ENCODE data around the gene STARD6.
"Not testable (repeated sequence)": the region's sequence is repeated elsewhere in the genome, so short reads cannot be mapped to it uniquely, and the experiment has no call there.

Gene STARD6

DNA sequence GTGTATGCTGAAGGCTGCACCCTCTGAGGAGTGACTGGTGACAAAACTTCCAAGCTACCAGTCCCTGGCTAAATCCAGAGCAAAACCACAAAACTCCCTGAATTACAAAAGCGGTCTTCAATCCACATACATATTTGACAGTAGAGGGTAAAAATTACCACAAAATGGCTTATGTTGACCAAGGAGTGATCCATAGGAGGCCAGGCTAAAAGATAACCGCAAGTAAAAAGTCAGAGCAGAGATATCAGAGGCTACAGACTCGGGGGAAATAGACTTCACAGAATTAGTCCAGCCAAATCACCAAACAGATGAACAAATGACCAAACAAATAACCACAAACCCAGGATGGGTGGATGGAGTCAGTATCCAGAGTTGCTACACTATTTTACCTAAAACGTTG is 19.4 kb downstream of the STARD6 start:
- no peak for DNase-seq (ENCODE audit: low spot score)

DNA sequence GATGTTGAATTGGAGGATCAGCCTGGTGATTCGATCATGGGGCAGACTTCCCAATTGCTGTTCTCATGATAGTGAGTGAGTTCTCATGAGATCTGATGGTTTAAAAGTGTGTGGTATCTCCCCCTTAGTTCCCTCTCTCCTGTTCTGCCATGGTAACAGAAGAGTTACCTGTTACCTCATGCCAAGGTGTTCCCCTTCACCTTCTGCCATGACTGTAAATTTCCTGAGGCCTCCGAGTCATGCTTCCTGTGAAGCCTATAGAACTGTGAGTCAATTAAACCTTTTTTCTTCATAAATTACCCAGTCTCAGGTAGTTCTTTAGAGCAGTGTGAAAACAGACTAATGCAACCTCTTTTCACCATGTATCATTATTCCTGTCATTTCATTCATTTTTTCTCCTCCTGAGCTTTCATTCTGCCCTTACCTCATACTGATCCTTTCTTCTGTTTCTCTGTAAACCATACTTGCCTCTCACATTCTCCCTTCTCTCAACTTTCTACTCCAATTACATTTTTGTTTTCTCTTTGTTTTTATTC is 22.0 kb downstream of the STARD6 start:
- DNase-seq (ENCODE audit: low spot score), result no peak

DNA sequence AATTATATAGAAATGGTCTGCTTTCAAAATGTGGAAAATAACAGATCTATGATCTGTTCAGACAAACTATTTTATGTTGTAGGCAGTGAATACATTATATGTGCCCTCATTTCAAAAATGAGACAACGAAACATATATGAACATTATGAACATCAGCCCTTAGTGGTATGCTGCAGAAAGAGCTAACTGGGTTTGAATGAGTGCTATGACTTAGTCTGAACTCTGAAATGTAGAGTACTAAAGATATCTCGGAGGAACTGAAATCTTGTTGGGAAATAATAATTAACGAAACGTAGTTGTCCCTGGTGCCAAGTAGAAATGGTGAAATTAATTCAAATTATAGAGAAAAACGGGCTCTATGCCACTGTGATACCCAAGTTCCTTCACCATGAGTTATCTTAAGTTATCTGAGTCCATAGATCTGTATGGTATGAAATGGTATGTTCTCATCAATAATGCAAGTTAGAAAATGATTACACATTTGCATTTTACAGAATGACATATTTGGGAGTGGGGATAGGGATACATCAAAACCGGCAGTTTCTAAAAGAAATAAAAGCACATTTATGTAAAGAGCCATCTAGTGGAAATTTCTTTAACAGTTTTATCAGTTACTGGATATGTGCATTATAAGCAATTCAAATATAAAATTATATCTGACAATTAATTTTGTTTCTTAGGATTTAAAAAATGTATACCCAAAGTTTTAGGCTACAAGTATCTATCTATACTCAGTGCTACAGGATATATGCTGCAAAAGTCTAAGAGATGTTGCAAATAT is 26.7 kb downstream of the STARD6 start:
- no peak for DNase-seq (ENCODE audit: low spot score)

DNA sequence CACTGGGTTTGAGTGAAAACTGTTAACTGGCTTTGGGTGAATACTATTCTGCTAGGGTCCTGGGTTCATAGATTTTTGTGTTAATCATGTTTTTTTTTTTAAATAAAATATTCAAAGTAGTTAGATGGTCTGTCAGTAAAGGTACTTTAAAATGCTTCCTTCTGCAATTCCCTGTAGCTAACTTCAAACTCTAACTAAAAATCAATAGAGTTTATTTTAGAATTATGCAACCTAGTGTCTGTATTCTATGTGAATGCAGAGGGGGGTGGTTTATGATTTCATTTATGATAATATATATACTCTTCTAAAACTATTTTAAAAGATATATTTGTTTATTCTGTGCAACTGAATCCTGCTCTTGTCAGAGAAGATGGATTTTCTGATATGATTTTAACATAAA is 27.9 kb downstream of the STARD6 start:
- DNase-seq (ENCODE audit: low spot score), result no peak

DNA sequence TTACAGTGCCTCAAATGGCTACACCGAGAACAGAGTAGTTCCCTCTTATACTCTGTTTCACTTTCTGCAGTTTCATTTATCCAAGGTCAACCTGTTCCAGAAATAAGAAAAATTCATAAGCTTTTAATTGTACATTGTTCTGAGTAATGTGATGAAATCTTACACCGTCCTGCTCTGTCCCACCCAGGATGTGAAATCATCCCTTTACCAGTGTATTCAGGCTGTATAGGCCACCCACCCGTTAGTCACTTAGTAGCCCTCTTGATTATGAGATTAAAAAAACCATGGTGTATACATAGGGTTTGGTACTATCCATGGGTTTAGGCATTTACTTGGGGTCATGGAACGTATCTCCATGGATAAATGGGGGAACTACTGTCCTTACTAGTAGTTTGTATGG is 29.8 kb downstream of the STARD6 start:
- DNase-seq (ENCODE audit: low spot score), result no peak

DNA sequence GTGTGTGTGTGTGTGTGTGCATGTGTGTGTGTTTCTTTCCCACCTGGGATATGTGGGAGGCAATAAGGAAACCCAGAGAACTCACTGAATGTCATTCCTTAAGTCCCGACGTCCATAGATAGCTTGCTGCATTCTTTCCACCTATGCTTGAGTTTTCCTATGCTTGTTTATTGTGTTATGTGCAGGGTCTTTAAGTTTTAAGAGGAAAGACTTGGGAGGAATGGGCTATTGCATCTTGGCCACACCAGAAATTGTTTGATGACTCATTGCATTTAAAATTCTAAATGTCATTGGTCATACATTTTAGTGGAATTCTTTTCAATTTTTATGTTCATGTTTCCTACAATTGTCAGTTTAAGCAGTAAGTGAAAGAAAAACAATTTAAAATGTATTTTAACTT is 33.7 kb downstream of the STARD6 start:
- DNase-seq (ENCODE audit: low spot score), result no peak

DNA sequence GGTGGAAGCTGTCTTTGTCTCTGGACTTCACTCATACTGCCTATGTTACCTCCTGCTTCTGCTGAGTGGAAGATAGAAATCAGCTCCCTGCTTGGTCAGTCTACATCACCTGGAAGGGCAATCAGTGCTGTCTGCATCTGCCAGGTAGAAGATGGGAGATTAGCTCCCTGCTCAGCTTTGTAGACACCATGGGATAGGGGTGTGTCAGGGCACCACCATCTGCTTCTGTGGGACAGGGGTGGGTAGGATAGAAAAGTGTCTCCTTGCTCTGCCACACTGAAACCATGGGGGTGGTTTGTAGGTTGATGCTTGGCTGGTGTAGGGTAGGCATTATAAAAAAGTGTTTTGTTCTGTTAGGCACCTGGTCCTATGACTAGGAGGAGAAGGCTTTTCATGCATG is 34.1 kb downstream of the STARD6 start:
- DNase-seq (ENCODE audit: low spot score), result no peak

DNA sequence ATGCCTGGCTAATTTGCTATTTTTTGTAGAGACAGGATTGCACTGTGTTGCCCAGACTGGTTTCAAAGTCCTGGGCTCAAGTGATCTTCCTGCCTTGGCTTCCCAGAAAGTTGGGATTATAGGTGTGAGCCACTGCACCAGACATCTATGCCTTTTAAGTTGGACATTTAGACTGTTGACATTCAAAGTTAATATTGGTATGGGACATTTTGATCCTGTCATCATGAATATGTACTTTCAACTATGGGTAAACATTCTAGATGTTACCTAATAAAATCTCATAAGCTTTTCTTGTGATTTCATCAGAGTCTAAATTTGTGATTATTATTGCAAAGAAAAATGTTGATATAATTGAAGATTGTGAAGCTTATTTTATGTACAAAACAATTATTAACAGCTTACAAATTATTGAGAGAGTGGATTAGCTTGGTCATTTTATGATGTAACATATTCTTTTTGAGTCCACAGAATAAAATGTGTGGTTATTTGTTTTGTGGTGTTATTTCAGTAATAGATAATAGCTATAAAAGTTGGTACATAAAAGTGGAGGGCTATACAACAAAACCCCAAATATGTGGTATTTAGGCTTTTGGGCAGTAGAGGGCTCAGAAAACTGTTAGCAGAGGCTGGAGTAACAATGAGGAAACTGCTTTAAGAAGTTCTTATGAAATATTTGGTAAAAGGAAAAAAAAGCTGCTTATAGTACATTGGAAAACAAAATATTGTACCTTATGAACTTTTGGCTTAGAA is 41.4 kb downstream of the STARD6 start:
- no peak for DNase-seq (ENCODE audit: low spot score)

DNA sequence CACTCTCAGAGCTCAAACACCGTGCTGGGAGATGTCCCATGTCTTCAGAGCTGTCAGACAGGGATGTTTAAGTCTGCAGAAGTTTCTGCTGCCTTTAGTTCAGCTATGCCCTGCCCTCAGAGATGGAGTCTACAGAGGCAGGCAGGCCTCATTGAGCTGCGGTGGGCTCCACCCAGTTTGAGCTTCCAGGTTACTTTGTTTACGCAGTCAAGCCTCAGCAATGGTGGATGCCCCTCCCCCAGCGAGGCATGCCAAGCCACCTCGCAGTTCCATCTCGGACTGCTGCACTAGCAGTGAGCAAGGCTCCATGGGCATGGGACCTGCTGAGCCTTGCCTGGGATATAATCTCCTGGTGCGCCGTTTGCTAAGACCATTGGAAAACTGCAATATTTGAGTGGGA is 48.1 kb downstream of the STARD6 start:
- not testable (repeated sequence) for DNase-seq (ENCODE audit: low spot score)

DNA sequence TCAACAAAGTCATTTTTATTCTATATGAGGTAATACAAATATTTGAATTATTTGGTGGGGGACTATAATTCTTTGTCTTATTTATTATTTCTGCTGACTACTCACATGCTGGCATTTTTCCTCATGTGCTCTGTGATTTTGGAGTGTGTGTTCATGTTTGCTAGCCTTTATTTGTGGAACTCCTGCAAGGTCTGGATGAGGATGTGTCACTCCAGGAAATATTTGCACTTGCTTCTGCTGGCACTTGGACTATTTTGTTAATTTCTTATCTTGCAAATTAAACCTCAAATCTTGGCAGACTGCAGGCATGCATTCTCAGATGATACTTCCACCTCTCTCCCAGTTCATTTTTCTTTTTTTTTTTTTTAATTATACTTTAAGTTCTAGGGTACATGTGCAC is 54.2 kb downstream of the STARD6 start:
- DNase-seq (ENCODE audit: low spot score), result no peak

DNA sequence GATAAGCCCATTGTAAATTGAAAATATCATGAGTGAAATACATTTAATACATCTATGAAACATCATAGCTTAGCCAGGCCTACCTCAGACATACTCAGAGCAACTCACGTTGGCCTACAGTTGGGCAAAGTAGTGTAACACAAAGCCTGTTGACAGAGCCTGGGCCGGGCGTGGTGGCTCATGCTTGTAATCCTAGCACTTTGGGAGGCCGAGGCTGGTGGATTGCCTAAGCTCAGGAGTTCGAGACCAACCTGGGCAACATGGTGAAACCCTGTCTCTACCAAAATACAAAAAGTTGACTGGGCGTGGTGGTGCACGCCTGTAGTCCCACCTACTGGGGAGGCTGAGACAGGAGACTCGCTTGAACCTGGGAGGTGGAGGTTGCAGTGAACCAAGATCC is 58.7 kb downstream of the STARD6 start:
- not testable (repeated sequence) for DNase-seq (ENCODE audit: low spot score)

DNA sequence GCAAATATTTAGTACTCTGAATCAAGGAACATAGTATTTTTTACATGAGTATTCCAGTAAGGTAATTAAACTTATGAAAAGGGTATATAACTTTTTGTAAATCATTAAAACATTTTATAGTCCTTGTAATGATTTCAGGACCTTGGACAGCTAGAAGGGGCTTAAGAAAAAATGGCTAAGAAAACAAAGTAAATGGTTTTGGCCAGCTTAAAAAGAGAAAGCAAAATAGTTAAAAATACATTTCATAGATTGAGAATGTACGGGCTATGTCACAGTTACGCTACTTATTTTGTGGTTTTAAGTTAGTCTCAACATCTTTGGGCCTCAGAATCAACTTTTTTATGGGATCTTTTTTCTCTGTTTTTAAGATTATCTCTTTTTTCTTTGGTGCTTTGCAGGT is 61.6 kb downstream of the STARD6 start:
- DNase-seq (ENCODE audit: low spot score), result no peak

DNA sequence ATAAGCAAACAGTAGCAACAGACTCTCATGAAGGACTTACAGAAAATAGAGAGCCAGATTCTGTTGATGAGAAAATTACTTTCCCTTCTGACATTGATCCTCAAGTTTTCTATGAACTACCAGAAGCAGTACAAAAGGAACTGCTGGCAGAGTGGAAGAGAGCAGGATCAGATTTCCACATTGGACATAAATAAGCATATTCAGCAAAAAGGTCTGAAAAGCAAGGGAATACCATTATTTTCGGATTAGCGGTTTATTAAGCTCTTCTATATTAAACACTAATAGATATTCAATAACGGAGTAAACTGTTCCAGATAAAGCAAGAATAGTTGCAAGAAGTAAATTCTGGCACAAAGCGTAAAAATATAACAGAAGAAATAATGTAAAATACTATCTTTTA is 63.4 kb downstream of the STARD6 start:
- no peak for DNase-seq (ENCODE audit: low spot score)

DNA sequence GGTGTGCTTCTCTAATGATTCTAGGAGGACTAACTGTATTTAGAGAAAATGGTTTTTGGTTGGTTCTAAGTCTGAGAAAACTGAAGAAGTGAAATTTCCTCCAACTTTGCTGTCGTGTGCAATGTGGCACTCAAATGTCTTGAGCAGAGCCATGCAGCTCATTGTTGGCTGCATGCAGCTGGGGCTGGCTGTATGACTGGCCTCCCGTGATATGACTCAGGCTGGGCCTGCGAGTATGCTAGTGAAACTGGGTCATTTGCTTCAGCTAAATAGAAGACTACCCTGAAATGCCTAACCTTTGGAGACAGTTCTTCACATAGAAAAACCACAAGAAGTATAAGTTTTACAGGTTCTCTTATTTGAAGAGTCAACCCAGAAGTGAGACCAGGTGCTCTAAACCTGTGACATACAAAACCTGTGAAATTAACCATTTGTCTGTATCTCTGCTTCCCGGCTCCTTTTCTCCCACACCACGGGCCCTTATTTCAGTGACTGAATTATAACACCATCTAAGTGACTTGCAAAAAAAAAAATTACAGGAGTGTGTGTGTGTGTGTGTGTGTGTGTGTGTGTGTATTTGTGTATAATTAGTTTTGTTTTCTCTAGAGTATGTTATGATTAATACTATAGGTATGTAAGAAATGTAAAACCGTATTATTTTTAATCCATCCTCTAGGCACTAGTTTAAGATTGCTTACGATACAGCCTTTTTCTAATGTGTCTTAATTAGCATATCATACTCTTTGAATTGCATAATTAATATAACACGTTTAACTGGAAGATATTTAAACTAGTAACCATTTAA is 72.5 kb downstream of the STARD6 start:
- DNase-seq (ENCODE audit: low spot score), result no peak

DNA sequence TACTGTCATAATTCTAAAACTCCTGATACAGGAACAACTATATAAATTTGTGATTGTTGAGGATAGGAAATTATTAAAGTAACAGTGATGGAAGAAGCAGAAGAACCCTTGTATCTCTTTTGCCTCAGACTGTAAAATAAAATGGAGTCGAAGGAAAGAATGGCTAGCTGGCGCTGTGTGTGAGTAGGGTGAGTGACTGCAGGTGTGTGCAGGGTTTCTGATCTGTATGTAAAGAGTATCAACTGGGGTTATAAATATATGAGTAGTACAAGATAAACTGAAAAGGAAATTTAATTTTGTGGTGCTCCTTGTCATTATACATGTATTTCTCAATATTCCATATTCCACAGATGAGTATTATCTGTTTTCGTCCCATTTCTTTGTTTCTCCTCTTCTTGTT is 73.1 kb downstream of the STARD6 start:
- DNase-seq (ENCODE audit: low spot score), result no peak

DNA sequence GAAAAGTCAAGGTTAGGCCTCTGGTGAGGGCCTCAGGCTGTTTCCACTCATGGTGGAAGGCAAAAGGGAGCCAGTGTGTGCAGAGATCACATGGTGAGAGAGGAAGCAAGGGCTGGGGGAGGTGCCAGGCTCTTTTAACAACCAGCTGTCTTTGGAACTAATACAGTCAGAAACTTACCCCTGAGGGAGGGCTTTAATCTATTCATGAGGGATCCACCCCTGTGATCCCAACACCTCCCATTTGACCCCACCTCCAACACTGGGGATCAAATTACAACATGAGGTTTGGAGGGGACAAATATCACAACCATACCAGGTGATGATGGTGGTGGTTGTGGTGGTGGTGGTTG is 77.5 kb downstream of the STARD6 start:
- DNase-seq (ENCODE audit: low spot score), result no peak

DNA sequence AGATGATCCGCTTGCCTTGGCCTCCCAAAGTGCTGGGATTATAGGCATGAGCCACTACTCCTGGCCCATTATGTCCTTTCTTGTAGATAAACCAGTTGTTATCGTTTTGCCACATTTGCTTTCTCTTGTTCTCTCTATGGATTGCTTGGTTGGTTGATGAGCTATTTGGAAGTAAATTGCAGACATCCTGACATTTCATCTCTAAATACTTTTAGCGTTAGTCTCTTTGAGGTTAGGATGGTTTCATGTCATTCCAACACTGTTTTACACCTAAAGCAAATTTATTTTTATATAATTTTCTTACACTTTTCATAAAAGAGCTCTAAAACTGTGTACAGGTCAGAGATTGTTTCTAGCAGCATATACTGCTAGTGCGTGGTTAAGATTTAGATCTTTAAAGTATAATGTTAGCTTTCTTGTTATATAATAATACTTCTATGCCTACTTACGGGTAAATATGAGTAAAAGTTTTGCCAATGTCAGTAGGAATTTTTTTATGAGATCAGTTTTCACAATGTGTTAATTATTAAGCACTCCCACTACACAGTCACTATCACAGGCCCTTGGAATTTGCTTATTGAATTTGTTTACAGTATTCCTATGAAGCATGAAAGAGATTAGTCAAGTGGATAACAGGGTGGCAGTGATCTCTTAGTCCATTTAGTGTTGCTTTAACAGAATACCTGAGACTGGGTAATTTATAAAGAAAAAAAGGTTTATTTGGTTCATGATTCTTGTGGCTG is 78.0 kb downstream of the STARD6 start:
- DNase-seq (ENCODE audit: low spot score), result no peak

DNA sequence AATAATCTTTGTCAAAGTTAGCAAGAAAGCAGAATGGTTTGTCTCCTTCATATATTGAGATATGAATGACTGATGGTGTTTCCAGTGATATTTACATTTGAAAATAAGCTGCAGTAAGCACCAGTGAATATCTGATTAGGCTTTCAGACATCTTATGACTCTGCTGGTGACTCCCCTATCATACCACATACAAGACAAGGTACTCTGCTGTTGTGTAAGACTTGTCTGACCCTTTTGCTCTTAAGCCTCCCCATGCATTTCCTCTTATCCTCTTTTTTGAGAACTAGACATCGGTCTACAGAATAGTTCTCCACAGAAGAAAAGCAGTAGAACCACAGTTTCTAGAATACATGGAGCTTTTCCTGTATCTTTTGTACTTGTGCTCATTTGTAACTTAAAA is 79.0 kb downstream of the STARD6 start:
- DNase-seq (ENCODE audit: low spot score), result no peak

DNA sequence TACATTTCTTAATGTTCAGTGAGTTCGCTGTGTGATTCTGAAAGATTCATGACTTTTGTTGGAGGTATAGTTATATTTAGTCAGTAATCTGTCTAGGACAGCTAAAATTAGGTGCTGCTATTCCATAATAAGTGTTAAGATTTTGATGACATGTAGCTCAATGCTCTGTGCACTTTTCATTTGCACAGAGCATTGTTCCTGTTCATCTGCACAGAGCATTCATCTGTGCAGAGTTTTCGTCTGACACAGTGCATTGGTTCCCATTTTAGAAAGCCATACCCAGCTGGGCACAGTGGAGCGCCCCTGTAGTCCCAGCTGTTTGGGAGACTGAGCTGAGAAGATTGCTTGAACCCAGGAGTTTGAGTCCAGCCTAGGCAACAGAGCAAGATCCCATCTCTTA is 79.8 kb downstream of the STARD6 start:
- DNase-seq (ENCODE audit: low spot score), result peak; percentile 62

Measured in putamen (tissue), 1 donor.